Hepatic stellate cell (primary cell): ENCODE results near the gene SLIT1.

Experiments used
- DNase-seq: peaks from one replicate; pipeline ENCODE4 v3.0.0; 2011; ENCODE audit warnings: low spot score

SLIT1 gene

DNA sequence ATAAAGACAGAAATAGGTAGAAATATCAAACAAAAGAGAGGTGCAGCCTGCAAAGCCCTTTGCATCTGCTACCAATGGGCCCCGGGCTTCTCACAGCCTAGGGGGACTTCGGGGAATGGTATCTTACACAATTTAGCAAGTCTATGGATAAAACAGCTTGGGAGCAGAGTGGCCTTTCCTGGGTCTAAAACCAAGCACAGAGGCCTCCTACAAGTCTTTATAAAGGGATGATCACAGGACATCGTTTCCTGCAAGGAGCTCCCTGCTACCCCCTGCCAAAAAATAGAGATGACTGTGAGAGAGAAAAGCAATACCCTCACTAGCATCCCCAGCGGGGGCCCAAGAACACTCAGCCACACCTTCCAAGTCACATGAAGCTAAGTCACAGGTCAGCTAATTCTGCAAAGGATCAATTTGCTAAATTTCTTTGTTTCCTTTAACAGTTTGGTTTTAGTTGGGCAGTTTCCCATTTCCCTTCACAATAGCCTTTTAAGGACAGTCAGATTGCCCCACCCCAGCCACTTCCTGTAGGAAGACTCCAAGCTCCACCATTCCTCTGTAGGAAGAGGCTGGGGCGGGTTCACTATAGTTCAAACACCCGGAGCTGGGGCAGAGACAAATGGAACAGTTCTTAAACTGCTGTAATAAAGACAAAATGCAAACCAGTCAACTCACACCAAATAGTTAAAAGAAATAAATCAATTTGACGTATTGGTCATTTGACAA, 105.5 kb downstream of the SLIT1 start:
- no peak for DNase-seq

DNA sequence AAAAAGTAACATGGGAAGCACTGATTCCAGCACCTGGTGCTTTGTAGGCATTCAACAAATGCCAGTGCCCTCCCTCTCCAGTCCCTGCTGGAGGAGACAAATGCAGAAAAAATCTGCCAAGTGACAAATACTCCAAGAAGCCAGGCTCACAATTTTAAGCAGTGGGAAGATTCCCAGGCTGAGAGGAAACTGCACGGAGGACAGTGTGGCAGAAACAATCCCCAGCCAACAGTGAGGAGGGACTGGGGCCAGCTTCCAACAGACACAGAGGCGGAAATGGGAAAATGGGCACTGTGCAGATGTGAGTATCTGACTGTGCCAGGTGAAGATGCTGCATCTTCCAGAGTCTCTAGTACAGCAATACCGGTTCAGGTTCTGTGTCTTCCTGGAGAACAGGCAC, 106.3 kb downstream of the SLIT1 start:
- DNase-seq = no peak

DNA sequence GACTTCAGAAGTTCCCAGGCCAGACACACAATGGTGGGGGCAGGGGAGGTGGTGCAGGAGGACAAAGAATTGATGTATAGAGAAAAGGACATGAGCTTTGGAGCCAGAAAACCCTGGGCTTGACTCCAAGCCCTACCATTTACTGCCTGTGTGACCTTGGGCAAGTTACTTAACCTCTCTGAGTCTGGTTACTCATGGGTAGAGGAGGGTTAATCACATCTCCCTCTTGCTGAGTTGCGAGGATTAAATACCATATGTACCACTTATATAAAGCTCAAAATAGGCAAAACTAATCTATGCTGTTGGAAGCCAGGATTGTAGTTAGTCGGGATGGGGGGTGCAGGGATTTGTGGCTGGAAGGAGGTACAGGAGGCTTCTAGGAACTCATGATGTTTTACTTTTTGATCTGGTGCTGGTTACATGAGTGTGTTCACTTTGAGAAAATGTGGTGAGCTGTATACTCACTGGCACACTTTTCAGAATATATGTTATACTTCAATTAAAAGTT, 106.8 kb downstream of the SLIT1 start:
- DNase-seq = no peak

DNA sequence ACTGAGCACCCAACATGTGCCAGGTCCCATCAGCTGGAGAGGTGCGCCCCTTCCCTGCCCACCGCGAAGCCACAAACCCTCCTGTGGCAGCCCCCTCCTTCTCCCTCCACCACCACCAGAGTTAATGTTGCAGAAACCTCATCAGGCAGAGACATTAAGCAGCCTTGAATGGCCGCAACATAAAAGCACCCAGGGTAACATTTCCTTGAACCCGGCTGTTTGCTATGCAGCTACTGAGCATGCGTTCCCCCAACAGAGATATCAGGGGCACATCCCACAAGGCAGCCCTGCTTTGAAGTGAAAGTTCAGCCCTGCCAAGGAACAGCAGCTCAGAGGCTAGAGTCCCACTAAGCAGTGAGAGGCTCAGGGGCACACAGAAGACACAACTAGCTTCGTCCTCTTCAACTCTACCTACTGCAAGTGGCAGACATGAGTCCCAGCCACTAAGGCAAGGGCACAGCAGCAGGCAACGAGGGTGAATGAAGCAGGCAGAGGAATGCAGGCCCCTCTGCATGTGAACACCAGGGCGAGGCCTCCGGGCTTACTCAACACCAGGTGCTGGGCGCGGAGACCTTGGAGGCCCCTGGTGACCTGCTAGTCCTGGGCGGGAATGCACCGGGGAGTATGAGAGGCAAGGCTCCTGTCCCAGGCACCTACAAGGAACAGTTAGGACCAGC, 107.4 kb downstream of the SLIT1 start:
- no peak for DNase-seq

DNA sequence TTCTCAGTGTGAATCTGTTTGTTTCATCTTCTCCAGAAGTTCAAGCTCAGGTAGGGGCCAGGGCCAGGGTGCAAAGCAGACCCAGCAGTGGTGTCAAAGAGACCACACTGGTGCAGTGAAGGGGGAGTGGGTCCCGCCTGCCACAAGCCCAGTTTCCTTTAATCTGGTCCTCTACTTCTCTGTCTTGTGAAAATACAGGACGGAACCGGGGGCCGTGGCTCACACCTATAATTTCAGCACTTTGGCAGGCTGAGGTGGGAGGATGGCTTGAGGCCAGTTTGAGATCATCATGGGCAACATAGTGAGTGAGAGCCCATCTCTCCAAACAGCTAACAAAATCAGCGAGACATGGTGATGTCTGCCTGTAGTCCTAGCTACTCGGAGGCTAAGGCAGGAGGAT, 109.0 kb downstream of the SLIT1 start:
- DNase-seq = no peak

DNA sequence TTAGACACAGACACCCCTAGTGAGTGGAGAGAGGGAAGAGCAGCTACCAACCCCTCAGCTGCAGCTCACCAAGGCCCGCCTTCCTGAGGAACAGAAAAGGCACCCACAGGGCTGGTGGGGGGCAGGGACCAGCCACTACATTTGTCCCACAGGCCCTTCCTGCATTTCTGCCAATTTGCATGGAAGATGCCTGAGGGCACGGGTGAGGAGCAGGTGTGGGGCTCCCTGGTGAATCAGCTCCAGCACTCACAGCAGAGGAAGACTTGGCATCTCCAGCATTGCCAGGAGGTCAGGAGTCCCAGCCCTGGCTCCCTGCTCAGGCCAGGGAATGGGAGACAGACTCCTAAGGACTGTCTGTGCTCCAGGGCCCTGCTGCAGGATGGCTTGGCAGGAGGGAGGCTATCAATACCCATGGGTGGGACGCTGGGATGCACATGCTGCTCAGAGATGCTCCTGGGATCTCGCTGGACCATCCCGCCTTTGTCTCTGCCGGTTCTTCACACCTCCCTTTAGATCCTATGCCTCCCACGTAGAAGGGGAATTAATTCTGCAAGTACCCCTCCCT, 109.7 kb downstream of the SLIT1 start:
- no peak for DNase-seq

DNA sequence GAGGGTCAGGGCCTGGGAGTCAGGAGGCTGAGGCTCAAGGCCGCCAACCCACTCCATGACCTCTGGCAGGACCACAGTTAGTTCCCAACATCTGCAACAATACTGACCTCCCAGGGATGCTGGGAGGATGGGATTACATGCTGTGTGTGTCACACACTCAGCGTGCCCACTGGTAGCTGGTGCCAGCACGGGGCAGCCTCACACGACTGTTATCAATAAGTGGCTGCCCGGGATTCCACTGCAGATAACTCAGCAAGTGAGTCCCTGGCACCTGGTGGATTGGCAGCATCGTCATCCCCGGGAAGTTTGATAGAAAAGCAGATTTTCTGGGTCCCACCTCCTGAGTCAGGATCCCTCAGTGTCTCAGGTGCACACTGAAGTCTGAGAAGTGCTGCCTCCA, 110.3 kb downstream of the SLIT1 start:
- DNase-seq = no peak

DNA sequence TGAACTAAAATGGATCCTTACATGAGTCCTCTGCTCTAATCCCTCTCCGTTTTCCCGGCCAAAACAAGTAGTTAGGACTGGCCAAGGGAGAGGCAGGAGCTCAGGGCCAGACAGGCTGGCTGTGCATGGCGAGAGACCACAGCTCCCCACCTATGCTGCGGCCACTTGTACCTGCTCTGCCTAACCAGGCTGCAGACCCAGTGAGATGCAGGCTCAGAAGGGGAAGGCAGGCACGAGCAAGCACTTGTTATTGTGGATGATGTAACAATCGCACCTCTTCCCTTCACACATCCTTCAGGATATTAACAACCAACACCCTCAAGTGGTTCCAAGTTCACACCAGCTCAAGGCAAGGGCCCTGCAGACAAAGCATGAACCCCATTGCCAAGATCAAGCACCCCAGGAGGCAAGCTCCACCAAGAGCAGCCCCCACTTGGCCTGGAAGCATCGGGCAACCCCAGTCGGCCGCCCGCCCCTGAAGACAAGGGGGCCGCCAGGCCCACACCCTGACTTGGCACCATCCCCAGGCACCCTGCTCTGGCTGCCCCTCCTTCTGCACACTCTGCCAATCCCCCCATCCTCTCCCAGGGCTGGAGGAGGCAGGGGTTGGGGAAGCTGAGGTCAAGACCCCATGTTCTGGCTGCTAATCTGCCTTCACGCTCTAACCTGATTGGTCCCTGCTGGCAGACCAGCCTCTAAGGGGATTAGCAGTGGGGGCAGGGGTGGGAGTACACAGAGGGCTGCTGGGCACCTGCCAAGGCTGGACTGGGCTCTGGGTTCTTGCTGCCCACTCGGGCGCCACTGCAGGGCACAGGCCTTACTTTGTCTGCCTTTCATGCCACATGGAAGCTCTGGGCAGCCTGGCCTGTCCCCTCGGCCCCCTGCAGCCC, 111.3 kb downstream of the SLIT1 start:
- DNase-seq = no peak

DNA sequence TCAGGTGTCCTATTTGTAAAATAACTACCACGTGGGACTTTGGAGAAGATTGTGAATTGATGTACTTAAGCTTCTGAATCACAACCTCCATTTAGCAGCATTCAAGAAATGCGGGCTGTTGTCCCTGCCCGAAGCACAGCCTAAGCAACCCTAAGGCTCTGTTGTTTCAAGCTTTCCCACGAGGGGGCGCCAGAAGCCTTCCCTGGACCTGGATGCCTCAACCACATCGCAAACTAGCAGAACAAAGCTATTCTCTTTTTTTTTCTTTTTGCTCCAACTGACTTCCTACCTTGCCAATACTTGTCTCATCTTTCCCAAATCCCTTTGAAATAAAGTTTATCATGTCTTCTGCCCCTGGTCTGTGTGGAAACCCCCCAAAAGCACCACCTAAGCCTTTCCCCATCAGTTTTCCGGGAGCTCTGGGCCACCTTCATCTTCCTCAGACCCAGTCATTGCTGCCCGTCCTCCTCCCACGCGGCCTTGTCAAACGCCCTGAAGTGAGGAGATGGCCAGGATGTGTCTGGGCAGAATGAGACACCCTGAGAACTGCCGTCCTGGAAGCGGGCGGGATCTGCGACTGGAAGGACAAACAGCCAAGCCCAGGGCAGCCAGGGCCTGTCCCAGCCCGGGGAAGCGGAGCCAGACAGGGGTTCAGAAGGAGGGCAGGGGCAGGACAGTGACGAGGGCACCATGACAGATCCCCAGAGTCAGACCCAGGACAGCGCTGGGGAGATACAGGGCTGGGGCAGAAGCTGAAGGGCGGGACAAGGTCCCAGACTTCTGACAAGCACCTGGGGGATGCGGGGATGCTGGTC, 112.7 kb downstream of the SLIT1 start:
- DNase-seq = peak; percentile 85

DNA sequence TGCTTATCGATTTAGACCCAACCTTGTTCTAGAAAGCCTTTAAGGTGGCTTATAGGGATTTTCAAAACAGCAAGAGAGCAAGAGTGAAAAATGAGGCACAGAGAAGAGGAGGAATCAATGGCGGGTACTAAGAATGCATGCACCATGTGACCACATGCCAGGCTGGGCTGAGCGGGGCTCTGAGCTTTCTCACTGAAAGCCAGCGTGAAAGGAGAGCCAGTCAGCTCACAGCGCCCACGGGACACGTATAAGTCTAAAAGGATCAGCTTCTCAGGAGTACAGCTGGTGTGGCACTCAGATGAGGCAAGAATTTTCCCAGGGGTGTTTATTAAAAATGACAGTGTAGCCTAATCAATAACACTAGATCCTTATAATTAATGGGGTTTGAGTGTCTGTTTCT, 114.3 kb downstream of the SLIT1 start:
- DNase-seq = no peak

DNA sequence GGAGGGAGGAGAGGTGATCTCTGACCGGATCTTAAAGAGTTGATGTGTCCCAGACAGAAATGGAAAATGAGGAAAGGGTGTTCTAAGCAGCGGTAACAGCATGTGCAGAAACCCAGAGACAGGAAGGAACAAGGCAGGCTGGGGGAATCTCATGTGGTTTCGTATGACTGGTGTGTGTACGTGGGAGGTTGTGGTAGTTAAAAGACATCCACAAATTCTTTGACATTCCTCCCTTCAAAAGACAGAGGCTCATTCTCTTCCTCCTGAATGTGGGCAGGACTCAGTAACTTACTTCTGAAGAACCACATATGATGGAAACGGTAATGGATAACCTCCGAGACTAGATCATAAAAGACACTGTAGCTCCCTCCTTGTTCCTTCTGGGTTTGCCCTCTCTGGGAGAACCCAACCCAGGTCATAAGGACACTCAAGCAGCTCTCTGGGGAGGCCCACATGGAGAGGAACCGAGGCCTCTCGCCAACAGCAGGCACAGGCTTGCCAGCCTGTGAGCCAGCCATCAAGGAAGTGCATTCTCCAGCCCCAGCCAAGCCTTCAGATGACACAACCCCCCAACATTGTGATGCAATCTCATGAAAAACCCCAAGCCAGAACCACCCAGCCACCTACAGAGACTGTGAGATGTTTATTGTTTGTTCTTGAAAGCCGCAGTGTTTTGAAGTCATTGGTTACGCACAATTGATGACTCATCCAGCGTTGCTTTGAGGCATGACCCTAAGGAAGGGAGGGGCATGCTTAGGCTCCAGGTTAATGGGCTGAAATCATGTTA, 116.0 kb downstream of the SLIT1 start:
- DNase-seq = no peak

DNA sequence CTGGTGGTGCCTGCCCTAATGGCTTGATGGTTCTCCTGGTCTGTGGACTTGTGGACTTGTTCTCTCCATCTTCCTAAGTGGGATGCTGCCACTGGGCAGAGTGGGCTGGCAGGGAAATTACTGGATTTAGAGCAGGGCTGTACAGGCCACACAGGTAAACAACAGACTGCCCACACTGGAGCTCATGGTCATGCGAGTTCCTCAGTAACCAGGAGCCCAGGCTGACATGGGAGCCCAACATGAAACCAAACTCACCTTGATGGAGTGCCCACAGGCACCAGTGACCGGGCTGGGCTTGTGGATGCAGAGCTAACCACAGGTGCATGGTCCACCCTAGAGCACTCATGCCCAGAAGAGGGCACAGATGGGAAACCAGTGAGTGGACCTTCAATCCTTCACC, 116.7 kb downstream of the SLIT1 start:
- no peak for DNase-seq

DNA sequence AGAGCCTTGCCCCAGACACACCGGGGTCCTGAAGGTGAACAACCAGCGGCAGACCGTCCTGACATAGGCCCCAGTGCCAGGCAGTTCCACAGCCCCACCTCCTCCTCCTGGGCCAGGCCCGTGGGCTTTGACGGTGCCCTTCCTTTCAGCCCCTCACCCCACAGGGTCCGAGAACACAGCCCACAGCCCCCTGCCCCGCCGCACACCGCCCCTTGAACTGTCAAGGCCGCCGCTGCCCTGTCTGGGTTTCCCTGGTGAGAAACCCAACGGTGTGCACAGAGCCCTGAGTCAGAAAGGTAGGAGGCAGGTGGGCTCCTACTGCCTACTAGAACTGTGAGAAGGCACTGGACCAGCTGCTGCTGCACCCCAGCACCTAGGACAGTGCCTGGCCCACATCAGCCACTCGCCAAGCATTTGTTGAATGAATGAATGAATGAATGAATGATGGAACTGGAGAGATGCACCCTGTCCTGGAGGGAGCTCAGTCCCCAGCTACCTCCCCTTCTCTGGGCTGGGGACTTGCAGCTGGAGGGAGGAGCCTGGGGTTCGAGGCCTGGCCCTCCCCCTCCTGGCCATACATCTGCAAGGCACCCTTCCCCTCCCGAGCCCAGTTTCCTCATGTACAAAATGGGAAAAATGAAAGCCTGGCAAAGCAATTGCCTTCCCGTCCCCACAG, 117.9 kb downstream of the SLIT1 start:
- no peak for DNase-seq

DNA sequence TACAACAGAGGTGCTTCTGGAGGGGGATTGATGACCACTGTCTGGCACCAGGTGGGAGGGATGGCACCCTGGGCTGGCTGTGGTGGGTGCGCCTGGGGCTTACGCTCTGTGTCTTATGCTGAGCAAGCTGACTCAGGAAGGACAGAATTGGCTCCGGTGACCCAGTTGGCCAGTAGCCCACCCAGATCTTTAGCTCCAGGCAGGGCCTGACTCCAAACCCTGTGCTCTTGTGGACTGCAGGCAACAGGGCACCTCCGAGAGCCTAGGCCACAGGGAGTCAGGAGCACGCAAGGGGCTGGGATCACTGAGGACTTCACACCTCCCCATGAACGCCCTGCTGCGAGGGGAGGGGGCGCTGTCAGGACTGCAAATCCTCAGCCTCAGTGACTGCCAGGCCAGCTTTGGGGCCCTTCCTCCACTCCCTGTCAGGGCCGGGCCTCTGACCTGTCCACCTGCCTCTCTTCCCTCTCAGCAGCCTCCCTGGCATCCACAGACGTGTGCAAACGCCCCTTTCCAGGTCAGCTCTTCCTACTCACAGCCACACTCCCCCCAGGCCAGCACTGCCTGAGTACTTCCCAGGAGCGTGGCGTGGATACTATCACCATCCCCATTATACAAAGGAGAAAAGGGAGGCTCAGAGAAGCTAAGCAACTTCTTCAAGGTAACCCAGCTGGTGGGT, 118.7 kb downstream of the SLIT1 start:
- no peak for DNase-seq

DNA sequence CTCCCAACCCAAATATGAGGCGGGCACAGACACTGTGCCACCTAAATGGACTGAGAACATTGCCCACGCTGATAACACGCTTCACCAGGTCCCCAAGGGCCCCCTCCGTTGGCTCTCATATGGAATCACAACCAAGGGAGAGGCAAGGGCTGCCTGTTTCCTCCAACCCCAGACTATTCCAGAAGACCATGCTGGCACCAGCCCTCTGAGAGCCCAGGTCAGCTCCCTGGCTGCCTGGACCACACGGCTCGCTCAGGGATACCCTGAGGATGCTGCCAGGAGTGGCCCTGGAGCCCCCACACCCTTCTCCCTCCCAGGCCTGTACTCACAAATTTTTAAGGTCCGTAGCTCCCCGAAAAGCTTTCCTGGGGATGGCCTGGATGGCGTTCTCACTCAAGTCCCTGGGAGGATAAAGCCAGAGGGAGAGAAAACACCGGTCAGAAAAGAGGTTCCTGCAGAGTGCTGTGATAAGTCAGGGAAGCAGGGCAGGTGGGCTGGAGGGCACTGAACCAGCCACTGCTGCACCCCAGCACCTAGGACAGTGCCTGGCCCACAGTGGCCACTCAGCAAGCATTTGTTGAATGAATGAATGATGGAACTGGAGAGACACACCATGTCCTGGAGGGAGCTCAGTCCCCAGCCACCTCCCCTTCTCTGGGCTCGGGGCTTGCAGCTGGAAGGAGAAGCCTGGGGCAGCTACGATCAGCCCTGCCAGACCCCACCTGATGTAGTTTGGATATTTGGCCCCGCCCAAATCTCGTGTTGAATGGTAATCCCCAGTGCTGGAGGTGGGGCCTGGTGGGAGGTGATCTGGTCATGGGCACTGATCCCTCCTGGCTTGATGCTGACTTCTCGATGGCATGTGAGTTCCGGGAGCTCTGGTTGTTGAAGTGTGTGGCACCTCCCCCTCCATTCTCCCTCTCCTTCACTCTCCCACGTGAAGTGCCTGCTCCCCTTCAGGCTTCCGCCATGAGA, 119.8 kb downstream of the SLIT1 start:
- no peak for DNase-seq

DNA sequence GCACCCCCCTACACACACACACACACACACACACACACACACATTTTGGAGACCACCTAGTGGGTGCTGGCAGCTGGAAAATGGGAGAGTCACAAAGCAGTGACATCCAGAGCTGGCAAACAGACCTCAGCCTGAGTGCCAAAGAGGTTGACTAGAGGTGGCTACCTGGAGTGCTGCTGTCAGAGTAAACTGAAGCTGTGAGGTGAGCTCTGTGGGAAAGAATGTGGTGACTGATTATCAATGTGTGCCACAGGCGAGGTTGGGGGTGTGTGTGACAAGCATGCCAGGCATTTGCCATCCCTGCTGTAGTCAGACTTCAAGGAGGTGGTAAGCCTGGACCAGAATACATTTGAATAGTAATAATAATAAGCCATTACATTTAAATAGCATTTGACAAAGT, 120.6 kb downstream of the SLIT1 start:
- no peak for DNase-seq

DNA sequence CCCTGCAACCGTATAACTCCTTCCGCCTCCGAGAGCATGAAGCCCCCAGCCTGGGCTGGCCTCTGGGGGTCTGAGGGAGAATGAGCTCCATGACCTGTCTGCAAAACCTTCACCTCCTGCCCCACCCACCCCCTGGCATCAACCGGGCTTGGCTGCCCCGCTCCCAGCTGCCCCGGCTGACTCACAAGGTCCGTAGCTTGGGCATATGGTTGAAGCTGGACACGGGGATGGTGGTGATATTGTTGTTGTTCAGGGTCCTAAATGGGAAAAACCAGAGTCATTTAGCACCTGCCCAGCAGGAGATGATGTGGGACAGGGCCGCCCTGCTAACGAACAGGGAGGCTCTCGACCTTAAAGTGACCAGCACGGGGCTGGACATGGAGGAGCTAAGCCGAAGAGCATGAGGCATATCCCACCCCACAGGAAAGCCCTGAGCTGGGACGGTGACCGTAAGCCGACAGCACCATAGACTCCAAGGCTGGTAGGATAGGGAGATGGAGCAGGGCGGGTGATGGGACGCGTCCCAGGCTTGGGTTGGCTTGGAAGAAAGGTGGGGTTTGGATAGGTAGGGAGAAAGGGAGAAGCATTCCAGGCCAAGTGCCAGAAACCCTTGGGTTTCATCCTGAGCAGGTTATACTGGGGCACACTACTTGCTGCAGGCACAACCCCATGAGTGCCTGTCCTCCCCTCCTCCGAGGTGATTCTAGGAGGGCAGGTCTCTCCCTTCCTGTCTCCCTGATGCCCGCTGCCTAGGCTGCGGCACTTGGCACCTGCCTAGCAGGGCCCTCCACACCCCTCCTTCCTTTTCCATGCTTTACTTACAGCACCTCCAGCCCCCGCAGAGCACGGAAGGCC, 121.5 kb downstream of the SLIT1 start:
- DNase-seq = no peak
